GM12865 (cell line): ENCODE measurements around the gene CARMIL1.

Experiments used
- DNase-seq: peaks from one replicate; pipeline ENCODE4 v3.0.0; 2010; ENCODE audit warnings: low read depth
- H3K4me3 ChIP-seq: 2 replicates; pipeline ENCODE4 v1.5.1; 2011; ENCODE audit warnings: mild to moderate bottlenecking, low read depth, low read length, control low read depth
- TF ChIP-seq, protein P1 (sequence below): IDR thresholded peaks from 2 replicates; pipeline ENCODE4 v1.5.1; 2011; ENCODE audit warnings: low read length, control low read depth, low read depth, inconsistent platforms; ENCODE audit not compliant: insufficient read depth; ENCODE audit errors: missing control alignments

Gene CARMIL1

GRCh38 chr6:25628471-25629197, 349.5 kb downstream of the CARMIL1 start:
- no peak for DNase-seq
- TF ChIP-seq, protein P1, sequence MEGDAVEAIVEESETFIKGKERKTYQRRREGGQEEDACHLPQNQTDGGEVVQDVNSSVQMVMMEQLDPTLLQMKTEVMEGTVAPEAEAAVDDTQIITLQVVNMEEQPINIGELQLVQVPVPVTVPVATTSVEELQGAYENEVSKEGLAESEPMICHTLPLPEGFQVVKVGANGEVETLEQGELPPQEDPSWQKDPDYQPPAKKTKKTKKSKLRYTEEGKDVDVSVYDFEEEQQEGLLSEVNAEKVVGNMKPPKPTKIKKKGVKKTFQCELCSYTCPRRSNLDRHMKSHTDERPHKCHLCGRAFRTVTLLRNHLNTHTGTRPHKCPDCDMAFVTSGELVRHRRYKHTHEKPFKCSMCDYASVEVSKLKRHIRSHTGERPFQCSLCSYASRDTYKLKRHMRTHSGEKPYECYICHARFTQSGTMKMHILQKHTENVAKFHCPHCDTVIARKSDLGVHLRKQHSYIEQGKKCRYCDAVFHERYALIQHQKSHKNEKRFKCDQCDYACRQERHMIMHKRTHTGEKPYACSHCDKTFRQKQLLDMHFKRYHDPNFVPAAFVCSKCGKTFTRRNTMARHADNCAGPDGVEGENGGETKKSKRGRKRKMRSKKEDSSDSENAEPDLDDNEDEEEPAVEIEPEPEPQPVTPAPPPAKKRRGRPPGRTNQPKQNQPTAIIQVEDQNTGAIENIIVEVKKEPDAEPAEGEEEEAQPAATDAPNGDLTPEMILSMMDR, result no peak
- H3K4me3 ChIP-seq, result no peak overlapping the region

GRCh38 chr6:25629198-25629576, 350.0 kb downstream of the CARMIL1 start:
- TF ChIP-seq, protein P1, result no peak

GRCh38 chr6:25630508-25631278, 351.5 kb downstream of the CARMIL1 start:
- no peak for DNase-seq
- H3K4me3 ChIP-seq, result no peak overlapping the region
- TF ChIP-seq, protein P1, result no peak

More at GRCh38 chr6:25629198-25629576, 350.0 kb downstream of the CARMIL1 start:
- H3K4me3 ChIP-seq, result no peak overlapping the region
- DNase-seq, result no peak

- no peak overlapping the region for H3K4me3 ChIP-seq
- no peak for DNase-seq
- TF ChIP-seq, protein P1, result no peak
Measured at GRCh38 chr6:25635886-25636317, 356.7 kb downstream of the CARMIL1 start.

DNA sequence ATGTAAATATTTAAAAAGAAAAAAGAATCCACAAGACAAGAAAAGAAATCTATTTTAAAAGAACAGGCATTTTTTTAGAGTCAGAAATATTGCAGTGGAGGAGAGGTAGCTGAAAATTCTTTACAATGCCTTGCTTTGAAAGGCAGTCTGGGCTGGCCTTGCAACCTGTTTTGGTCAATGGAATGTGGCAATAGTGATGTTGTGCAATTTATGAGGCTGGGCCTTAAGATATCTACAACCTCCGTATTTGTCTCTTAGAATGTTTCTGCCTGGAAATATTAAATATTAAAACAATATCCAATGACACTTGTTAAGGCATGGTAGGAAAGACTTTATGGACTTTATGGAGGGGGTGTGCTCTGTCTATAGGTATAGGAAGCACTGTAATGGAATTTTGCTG, 358.0 kb downstream of the CARMIL1 start:
- H3K4me3 ChIP-seq, result no peak overlapping the region
- TF ChIP-seq, protein P1, result no peak
- no peak for DNase-seq

DNA sequence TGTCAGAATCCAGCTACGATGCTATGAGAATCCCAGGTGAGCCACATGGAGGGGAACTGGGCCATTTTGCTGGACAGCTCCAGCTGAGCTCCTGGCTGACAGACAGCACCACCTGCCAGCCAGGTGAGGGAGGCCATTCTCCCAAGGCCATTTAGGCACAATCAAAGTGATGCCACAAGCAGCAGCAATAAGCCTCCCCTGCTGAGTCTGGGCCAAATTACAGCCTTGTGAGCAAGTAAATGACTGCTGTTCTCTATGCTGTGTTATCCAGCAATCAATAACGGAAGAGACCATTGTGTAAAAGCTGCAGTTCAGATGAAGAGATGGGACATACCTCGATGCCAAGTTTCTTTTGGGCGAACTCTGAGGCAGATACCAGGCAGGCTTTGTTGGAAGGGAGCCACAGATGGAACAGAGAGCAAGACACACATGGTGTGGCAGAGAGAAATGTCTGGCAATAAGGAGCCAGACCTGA, 358.8 kb downstream of the CARMIL1 start:
- no peak overlapping the region for H3K4me3 ChIP-seq
- TF ChIP-seq, protein P1, result no peak
- no peak for DNase-seq

DNA sequence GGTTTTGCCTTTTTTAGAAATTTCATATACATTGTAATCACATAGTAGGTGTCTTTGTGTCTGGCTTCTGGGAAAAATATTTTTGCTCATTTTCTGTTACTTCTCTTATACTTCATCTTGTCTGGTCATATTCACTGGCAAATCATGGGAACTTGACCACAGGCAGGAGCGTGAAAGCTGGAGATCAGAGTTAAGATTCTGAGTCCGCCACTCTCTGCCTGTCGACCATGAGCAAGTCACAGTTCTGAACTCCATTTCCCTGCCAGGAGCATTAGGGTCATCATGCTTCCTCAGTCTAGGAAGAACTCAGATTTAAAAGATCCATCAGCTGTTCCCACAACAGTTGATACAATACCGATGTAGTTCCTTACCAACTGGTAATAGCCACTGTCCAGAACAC, 360.5 kb downstream of the CARMIL1 start:
- TF ChIP-seq, protein P1, result no peak
- no peak overlapping the region for H3K4me3 ChIP-seq
- DNase-seq, result no peak
